H9 (cell line): ENCODE data around the gene HS6ST2. TPM values are rescaled to one million over a fixed set of nuclear protein-coding genes. Genes with fewer than 3 reads are reported as not detected.

Experiments
- DNase-seq: peaks from one replicate; pipeline ENCODE4 v3.0.0-alpha.2; 2017
- H2AFZ ChIP-seq: one replicate; pipeline ENCODE4 v1.6.1; 2013; ENCODE audit warnings: mild to moderate bottlenecking, low read length, control low read depth, moderate library complexity
- H2AK5ac ChIP-seq: 2 replicates; pipeline ENCODE4 v1.6.1; 2013; ENCODE audit warnings: low read length, control low read depth, mixed read lengths; ENCODE audit not compliant: insufficient read length
- H2BK120ac ChIP-seq: one replicate; pipeline ENCODE4 v1.6.1; 2013; ENCODE audit warnings: low read depth, mild to moderate bottlenecking, low read length, control low read depth, inconsistent platforms; ENCODE audit not compliant: poor library complexity, severe bottlenecking
- H2BK12ac ChIP-seq: 2 replicates; pipeline ENCODE4 v1.6.1; 2013; ENCODE audit warnings: low read length, control low read depth, mixed read lengths, low read depth; ENCODE audit not compliant: insufficient read length
- H2BK15ac ChIP-seq: 2 replicates; pipeline ENCODE4 v1.6.1; 2013; ENCODE audit warnings: low read depth, low read length, control low read depth
- H2BK20ac ChIP-seq: one replicate; pipeline ENCODE4 v1.6.1; 2013; ENCODE audit warnings: low read depth, mild to moderate bottlenecking, low read length, control low read depth, inconsistent platforms; ENCODE audit not compliant: poor library complexity, severe bottlenecking
- H2BK5ac ChIP-seq: 2 replicates; pipeline ENCODE4 v1.6.1; 2013; ENCODE audit warnings: low read length, control low read depth, mixed read lengths; ENCODE audit not compliant: insufficient read length
- H3K14ac ChIP-seq: 2 replicates; pipeline ENCODE4 v1.6.1; 2013; ENCODE audit warnings: low read length, control low read depth; ENCODE audit not compliant: insufficient read depth
- H3K18ac ChIP-seq: 2 replicates; pipeline ENCODE4 v1.6.1; 2013; ENCODE audit warnings: low read depth, mild to moderate bottlenecking, mixed read lengths, low read length, control low read depth; ENCODE audit not compliant: insufficient read length
- H3K23ac ChIP-seq: 2 replicates; pipeline ENCODE4 v1.6.1; 2013; ENCODE audit warnings: low read length, control low read depth, mixed read lengths, low read depth; ENCODE audit not compliant: insufficient read length
- H3K23me2 ChIP-seq: 2 replicates; pipeline ENCODE4 v1.6.1; 2013; ENCODE audit warnings: low read depth, mild to moderate bottlenecking, mixed read lengths, low read length, control low read depth; ENCODE audit not compliant: insufficient read length, poor library complexity, severe bottlenecking
- H3K27ac ChIP-seq: 2 replicates; pipeline ENCODE4 v1.5.1; 2013; ENCODE audit warnings: low read length, control low read depth, mixed read lengths, low read depth; ENCODE audit not compliant: insufficient read length
- H3K27me3 ChIP-seq: 2 replicates; pipeline ENCODE4 v1.6.1; 2013; ENCODE audit warnings: low read length, control low read depth, inconsistent platforms; ENCODE audit not compliant: insufficient read depth
- H3K4ac ChIP-seq: 2 replicates; pipeline ENCODE4 v1.6.1; 2013; ENCODE audit warnings: low read depth, mild to moderate bottlenecking, control low read depth, inconsistent platforms, low read length, moderate library complexity
- H3K4me1 ChIP-seq: 2 replicates; pipeline ENCODE4 v1.6.1; 2013; ENCODE audit warnings: low read length, control low read depth, inconsistent platforms; ENCODE audit not compliant: insufficient read depth
- H3K4me2 ChIP-seq: 2 replicates; pipeline ENCODE4 v1.6.1; 2013; ENCODE audit warnings: low read length, control low read depth, mixed read lengths; ENCODE audit not compliant: insufficient read length, insufficient read depth
- H3K56ac ChIP-seq: 2 replicates; pipeline ENCODE4 v1.6.1; 2013; ENCODE audit warnings: low read depth, mild to moderate bottlenecking, mixed read lengths, low read length, control low read depth; ENCODE audit not compliant: insufficient read length
- H3K79me1 ChIP-seq: 2 replicates; pipeline ENCODE4 v1.6.1; 2013; ENCODE audit warnings: low read depth, mild to moderate bottlenecking, moderate library complexity, low read length, control low read depth, inconsistent platforms; ENCODE audit not compliant: insufficient read depth, poor library complexity, severe bottlenecking
- H3K79me2 ChIP-seq: 2 replicates; pipeline ENCODE4 v1.6.1; 2013; ENCODE audit warnings: low read length, control low read depth, inconsistent platforms; ENCODE audit not compliant: insufficient read depth
- H3K9ac ChIP-seq: 2 replicates; pipeline ENCODE4 v1.6.1; 2013; ENCODE audit warnings: low read length, control low read depth, mixed read lengths; ENCODE audit not compliant: insufficient read length; ENCODE audit errors: extremely low read depth
- H3K9me3 ChIP-seq: one replicate; pipeline ENCODE4 v1.6.1; 2013; ENCODE audit warnings: low read depth, low read length, inconsistent platforms; ENCODE audit not compliant: control insufficient read depth
- H3T11ph ChIP-seq: one replicate; pipeline ENCODE4 v1.6.1; 2013; ENCODE audit warnings: mild to moderate bottlenecking, low read length, control low read depth, inconsistent platforms
- H4K20me1 ChIP-seq: one replicate; pipeline ENCODE4 v1.6.1; 2013; ENCODE audit not compliant: control insufficient read depth, insufficient read length, insufficient read depth
- H4K5ac ChIP-seq: 2 replicates; pipeline ENCODE4 v1.6.1; 2013; ENCODE audit warnings: low read depth, mild to moderate bottlenecking, mixed read lengths, low read length, control low read depth; ENCODE audit not compliant: insufficient read length
- H4K8ac ChIP-seq: replicated peaks from 2 replicates; pipeline ENCODE4 v1.6.1; 2013; ENCODE audit warnings: low read length, control low read depth, mixed read lengths, low read depth; ENCODE audit not compliant: insufficient read length
- H4K91ac ChIP-seq: 2 replicates; pipeline ENCODE4 v1.6.1; 2013; ENCODE audit warnings: low read depth, mild to moderate bottlenecking, moderate library complexity, mixed read lengths, low read length, control low read depth; ENCODE audit not compliant: insufficient read length
- H3K27ac Mint-ChIP-seq, 3 experiments: 2 replicates in 2 of 3; 3 replicates in 1 of 3; pipeline ENCODE4 v1.8.0; 2020 to 2021; ENCODE audit warnings: mixed read lengths in 3 of 3, mild to moderate bottlenecking in 1 of 3, moderate library complexity in 1 of 3
- H3K27me3 Mint-ChIP-seq: 2 replicates; pipeline ENCODE4 v1.8.0; 2021; ENCODE audit warnings: low read depth, mild to moderate bottlenecking, moderate library complexity, mixed read lengths
- H3K36me3 Mint-ChIP-seq, 3 experiments: 2 replicates in 2 of 3; 3 replicates in 1 of 3; pipeline ENCODE4 v1.8.0; 2020 to 2021; ENCODE audit warnings: low read depth in 3 of 3, mixed read lengths in 3 of 3; ENCODE audit not compliant: insufficient read depth in 1 of 3
- H3K4me1 Mint-ChIP-seq, 2 experiments: 2 replicates each; pipeline ENCODE4 v1.8.0; 2020; ENCODE audit warnings: mixed read lengths in 2 of 2
- H3K4me3 Mint-ChIP-seq, 2 experiments: 2 replicates in 1 of 2; 3 replicates in 1 of 2; pipeline ENCODE4 v1.8.0; 2020 to 2021; ENCODE audit warnings: mild to moderate bottlenecking in 2 of 2, mixed read lengths in 2 of 2, moderate library complexity in 1 of 2
- H3K9me3 Mint-ChIP-seq, 2 experiments: 2 replicates in 1 of 2; 3 replicates in 1 of 2; pipeline ENCODE4 v1.8.0; 2020; ENCODE audit warnings: mild to moderate bottlenecking in 2 of 2, mixed read lengths in 2 of 2, moderate library complexity in 1 of 2
- CTCF ChIP-seq: fragments of 200-600 bp; sonication (generic); conservative IDR thresholded peaks from 3 replicates; pipeline ENCODE4 v1.8.0; 2021; ENCODE audit warnings: antibody characterized with exemption, mild to moderate bottlenecking
- WGBS: extraction: QIAGEN DNeasy Blood & Tissue Kit; methylation state at CpG from one replicate; pipeline ENCODE4 v1.1.7; 2013; ENCODE audit warnings: missing lambda C conversion rate, low lambda C conversion rate, mixed read lengths; ENCODE audit not compliant: insufficient read length; ENCODE audit errors: extremely low coverage; 5-methylcytosine and 5-hydroxymethylcytosine counted together
- total RNA-seq: library from RNA; stranded (reverse); gene quantifications from 2 replicates; pipeline ENCODE4 v1.2.1, GENCODE V29; 2021

The HS6ST2 gene
- total RNA-seq, 1 experiment from 2014 or later: 4.8 TPM

- Histone ChIP-seq H2BK15ac (no peak overlapping the region), H3K4me1 (peaks cover 10% of the 10 kb centered on the region; the same call in 1 of the 2 replicates), H4K20me1 (no peaks in the 10 kb centered on the region), H3K4ac (no peak overlapping the region), H4K91ac (no peak overlapping the region), H2BK20ac (no peak overlapping the region), H2BK5ac (no peak overlapping the region), H3K4me2 (no peak overlapping the region), H2AFZ (no peak overlapping the region), H3K79me2 (no peaks in the 10 kb centered on the region), H3K9me3 (peaks cover 8% of the 10 kb centered on the region), H4K8ac (no peak overlapping the region), H2BK120ac (no peak overlapping the region), H3T11ph (no peak overlapping the region), H3K9ac (no peak overlapping the region), H3K79me1 (no peaks in the 10 kb centered on the region), H3K18ac (no peak overlapping the region), H2BK12ac (no peak overlapping the region), H2AK5ac (no peak overlapping the region), H3K23ac (no peak overlapping the region), H3K27me3 (no peaks in the 10 kb centered on the region), H3K56ac (no peak overlapping the region), H3K23me2 (no peaks in the 10 kb centered on the region), H3K27ac (no peak overlapping the region), H3K14ac (no peak overlapping the region), H4K5ac (no peak overlapping the region)
- DNase-seq: no peak
- peaks cover 2 to 11% of the 10 kb centered on the region in 2 experiments; a peak in 4 of 5 replicates for H3K9me3 Mint-ChIP-seq
- WGBS: no CpG with 5 or more reads among the region's 3 CpGs
- peaks cover 29% of the 10 kb centered on the region for H3K27me3 Mint-ChIP-seq
- H3K4me3 Mint-ChIP-seq: no peak overlapping the region
- peaks cover 0 to 10% (median 3%) of the 10 kb centered on the region in 3 experiments; a peak in 5 of 7 replicates for H3K36me3 Mint-ChIP-seq
- no peak overlapping the region for H3K27ac Mint-ChIP-seq
- no peak for TF ChIP-seq CTCF
- peaks cover 27 to 34% of the 10 kb centered on the region in 2 experiments for H3K4me1 Mint-ChIP-seq
Observed at GRCh38 chrX:132648895-132649294, 309.5 kb downstream of the HS6ST2 start.
